ENCODE data around the gene RP9. TPM values are rescaled to one million over a fixed set of nuclear protein-coding genes. Genes with fewer than 3 reads are reported as not detected.

Gene RP9
- total and polyA plus RNA-seq, 9 of the 15 experiments (the other 6 are each of a cell fraction or from before 2014, with no cell fraction given), result 10.7 to 44.8 (median 33.4) TPM

DNA sequence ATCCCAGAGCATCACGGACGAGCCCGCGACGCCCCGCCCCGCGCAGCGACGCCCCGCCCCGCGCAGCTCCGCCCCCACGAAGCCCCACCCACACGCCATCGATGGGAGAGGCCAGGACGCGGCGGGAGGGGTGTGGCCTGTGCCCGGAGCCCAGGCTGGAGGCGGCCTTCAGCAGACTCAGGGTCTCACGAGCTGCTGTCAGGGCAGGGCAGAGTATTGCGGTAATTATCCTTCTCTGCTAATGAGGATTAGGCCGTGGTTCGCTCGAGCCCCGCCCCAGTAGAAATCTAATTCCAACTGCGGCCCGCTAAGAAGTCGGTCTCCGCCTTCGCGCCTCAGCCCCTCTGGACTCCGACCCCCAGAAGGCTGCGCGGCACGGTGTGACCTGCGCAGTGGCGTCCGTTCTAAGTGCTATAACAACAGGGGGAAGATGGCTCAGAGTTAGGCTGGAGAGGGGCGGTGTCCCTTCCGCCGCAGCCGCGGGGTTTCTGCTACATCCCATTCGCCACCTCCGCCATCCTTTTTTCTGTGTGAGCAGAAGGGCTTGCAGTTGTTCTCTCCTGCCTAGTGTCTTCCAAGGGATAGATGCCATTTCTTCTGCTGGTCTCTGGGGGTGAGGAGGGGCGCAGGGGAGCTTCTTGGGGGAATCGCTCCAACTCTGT is 46.3 kb downstream of the RP9 start (continued):
- TF ChIP-seq ERF (CRISPR knock-in tag; IDR thresholded peaks at IDR 0.05) (no peak), SIX5 (IDR thresholded peaks at IDR 0.05; ENCODE audit: borderline replicate concordance in 1 of 2, insufficient read depth in 1 of 2, low read depth in 1 of 2, low read length in 2 of 2) (peak; percentile 59 to 63; a peak in 3 of 4 replicates), CREBBP (IDR thresholded peaks at IDR 0.05; ENCODE audit: low read depth, low read length) (no peak), FOXK1 (CRISPR knock-in tag; IDR thresholded peaks at IDR 0.05; ENCODE audit: borderline replicate concordance) (0 out of 2 replicates have a peak, but pooled peaks have one; percentile 64), ZNF280B (CRISPR knock-in tag; IDR thresholded peaks at IDR 0.05) (no peak), KDM5B (IDR thresholded peaks at IDR 0.05; ENCODE audit: insufficient replicate concordance, low read depth, low read length) (peak; percentile 81), ADNP (tag; IDR thresholded peaks at IDR 0.05) (no peak), ZNF197 (CRISPR knock-in tag; IDR thresholded peaks at IDR 0.05; ENCODE audit: low read depth) (no peak), HIVEP1 (CRISPR knock-in tag; IDR thresholded peaks at IDR 0.05) (no peak), SPI1 (IDR thresholded peaks at IDR 0.05; ENCODE audit: borderline replicate concordance, low read depth, low read length) (no peak), TAF9B (IDR thresholded peaks at IDR 0.05; ENCODE audit: partially characterized antibody) (no peak), CXXC5 (CRISPR knock-in tag; IDR thresholded peaks at IDR 0.05) (peak; percentile 73; the same call in 1 of the 2 replicates), ZFX (CRISPR knock-in tag; IDR thresholded peaks at IDR 0.05) (peak; percentile 96), MTA3 (IDR thresholded peaks at IDR 0.05; ENCODE audit: borderline replicate concordance) (no peak; the same call in 1 of the 2 replicates)
- TF ChIP-seq, protein P1, sequence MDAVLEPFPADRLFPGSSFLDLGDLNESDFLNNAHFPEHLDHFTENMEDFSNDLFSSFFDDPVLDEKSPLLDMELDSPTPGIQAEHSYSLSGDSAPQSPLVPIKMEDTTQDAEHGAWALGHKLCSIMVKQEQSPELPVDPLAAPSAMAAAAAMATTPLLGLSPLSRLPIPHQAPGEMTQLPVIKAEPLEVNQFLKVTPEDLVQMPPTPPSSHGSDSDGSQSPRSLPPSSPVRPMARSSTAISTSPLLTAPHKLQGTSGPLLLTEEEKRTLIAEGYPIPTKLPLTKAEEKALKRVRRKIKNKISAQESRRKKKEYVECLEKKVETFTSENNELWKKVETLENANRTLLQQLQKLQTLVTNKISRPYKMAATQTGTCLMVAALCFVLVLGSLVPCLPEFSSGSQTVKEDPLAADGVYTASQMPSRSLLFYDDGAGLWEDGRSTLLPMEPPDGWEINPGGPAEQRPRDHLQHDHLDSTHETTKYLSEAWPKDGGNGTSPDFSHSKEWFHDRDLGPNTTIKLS (IDR thresholded peaks at IDR 0.05; ENCODE audit: borderline replicate concordance, low read depth), result peak; percentile 53; the same call in 1 of the 2 replicates
- TF ChIP-seq, protein P2, sequence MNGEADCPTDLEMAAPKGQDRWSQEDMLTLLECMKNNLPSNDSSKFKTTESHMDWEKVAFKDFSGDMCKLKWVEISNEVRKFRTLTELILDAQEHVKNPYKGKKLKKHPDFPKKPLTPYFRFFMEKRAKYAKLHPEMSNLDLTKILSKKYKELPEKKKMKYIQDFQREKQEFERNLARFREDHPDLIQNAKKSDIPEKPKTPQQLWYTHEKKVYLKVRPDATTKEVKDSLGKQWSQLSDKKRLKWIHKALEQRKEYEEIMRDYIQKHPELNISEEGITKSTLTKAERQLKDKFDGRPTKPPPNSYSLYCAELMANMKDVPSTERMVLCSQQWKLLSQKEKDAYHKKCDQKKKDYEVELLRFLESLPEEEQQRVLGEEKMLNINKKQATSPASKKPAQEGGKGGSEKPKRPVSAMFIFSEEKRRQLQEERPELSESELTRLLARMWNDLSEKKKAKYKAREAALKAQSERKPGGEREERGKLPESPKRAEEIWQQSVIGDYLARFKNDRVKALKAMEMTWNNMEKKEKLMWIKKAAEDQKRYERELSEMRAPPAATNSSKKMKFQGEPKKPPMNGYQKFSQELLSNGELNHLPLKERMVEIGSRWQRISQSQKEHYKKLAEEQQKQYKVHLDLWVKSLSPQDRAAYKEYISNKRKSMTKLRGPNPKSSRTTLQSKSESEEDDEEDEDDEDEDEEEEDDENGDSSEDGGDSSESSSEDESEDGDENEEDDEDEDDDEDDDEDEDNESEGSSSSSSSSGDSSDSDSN (IDR thresholded peaks at IDR 0.05; ENCODE audit: borderline replicate concordance in 1 of 2, low read depth in 2 of 2, low read length in 2 of 2), result 0 out of 4 replicates have a peak, but pooled peaks of 1 of the 2 experiments have one; percentile 44
